ENCODE data around the gene UHRF1.
"Not testable (repeated sequence)": the region's sequence is repeated elsewhere in the genome, so short reads cannot be mapped to it uniquely, and the experiment has no call there.

UHRF1 gene

GRCh38 chr19:4937060-4937459 is 27.8 kb downstream of the UHRF1 start:
- DNase-seq: no peak

GRCh38 chr19:4938461-4938860 is 29.2 kb downstream of the UHRF1 start:
- not testable (repeated sequence) for DNase-seq

GRCh38 chr19:4939466-4939865 is 30.2 kb downstream of the UHRF1 start:
- DNase-seq: no peak

GRCh38 chr19:4941638-4942169 is 32.4 kb downstream of the UHRF1 start:
- not testable (repeated sequence) for DNase-seq

GRCh38 chr19:4950650-4951049 is 41.3 kb downstream of the UHRF1 start:
- DNase-seq: not testable (repeated sequence)

- no peak for DNase-seq
These were observed 42.4 kb downstream of the UHRF1 start for GRCh38 chr19:4951656-4952055.

- no peak for DNase-seq
These were observed 43.6 kb downstream of the UHRF1 start for GRCh38 chr19:4952945-4953344.

GRCh38 chr19:4954320-4955149 is 45.2 kb downstream of the UHRF1 start:
- DNase-seq: not testable (repeated sequence)

GRCh38 chr19:4955274-4955673 is 46.0 kb downstream of the UHRF1 start:
- DNase-seq: no peak

- DNase-seq: no peak
These were observed 48.7 kb downstream of the UHRF1 start for GRCh38 chr19:4957981-4958380.

GRCh38 chr19:4962085-4962619 is 52.9 kb downstream of the UHRF1 start:
- DNase-seq: no peak

- DNase-seq: no peak
These were observed 55.8 kb downstream of the UHRF1 start for GRCh38 chr19:4965061-4965460.

- DNase-seq: no peak
These were observed 57.3 kb downstream of the UHRF1 start for GRCh38 chr19:4966591-4966990.

- no peak for DNase-seq
These were observed 58.6 kb downstream of the UHRF1 start for GRCh38 chr19:4967738-4968461.

GRCh38 chr19:4968462-4969291 is 59.4 kb downstream of the UHRF1 start, which contains the start of gene KDM4B:
KDM4B (plus strand) TSS chr19:4969113; CDS start chr19:5032891, 63,778 bp downstream.
- peak; percentile 95 for DNase-seq

- no peak for DNase-seq
These were observed 60.0 kb downstream of the UHRF1 start for GRCh38 chr19:4969292-4969771.

GRCh38 chr19:4969772-4970531 is 60.7 kb downstream of the UHRF1 start:
- no peak for DNase-seq

GRCh38 chr19:4970558-4971423 is 61.5 kb downstream of the UHRF1 start:
- DNase-seq: no peak

- DNase-seq: no peak
These were observed 62.1 kb downstream of the UHRF1 start for GRCh38 chr19:4971424-4971793.

- DNase-seq: no peak
These were observed 62.7 kb downstream of the UHRF1 start for GRCh38 chr19:4971816-4972495.
